Ishikawa (cell line): ENCODE results near the gene CACNA1D.

Experiments
- CEBPB ChIP-seq: IDR thresholded peaks from 2 replicates; pipeline ENCODE4 v1.6.1; 2012
- CREB1 ChIP-seq: IDR thresholded peaks from 2 replicates; pipeline ENCODE4 v1.6.1; 2012; ENCODE audit warnings: low read depth
- EP300 ChIP-seq: IDR thresholded peaks from 2 replicates; pipeline ENCODE4 v1.6.1; 2012; ENCODE audit warnings: borderline replicate concordance
- RAD21 ChIP-seq: IDR thresholded peaks from 2 replicates; pipeline ENCODE4 v1.6.1; 2012; ENCODE audit warnings: low read depth
- REST ChIP-seq: IDR thresholded peaks from 2 replicates; pipeline ENCODE4 v1.6.1; 2012; ENCODE audit warnings: low read depth, mild to moderate bottlenecking
- ZBTB7A ChIP-seq: IDR thresholded peaks from 2 replicates; pipeline ENCODE4 v1.6.1; 2012; ENCODE audit warnings: low read depth

- TF ChIP-seq CEBPB: no peak
- no peak for TF ChIP-seq RAD21
- TF ChIP-seq REST: no peak
- no peak for TF ChIP-seq ZBTB7A
- no peak for TF ChIP-seq EP300
- TF ChIP-seq CREB1: no peak
Observed at GRCh38 chr3:53835257-53835656, 340.8 kb downstream of the CACNA1D start.
